Mesendoderm (in vitro differentiated cells): Measurements from ENCODE around the gene EML5.
"Not testable (repeated sequence)": the region's sequence is repeated elsewhere in the genome, so short reads cannot be mapped to it uniquely, and the experiment has no call there.

ENCODE experiments used
- DNase-seq: peaks from one replicate; pipeline ENCODE4 v3.0.0; 2013
- H2AK5ac ChIP-seq: 2 replicates; pipeline ENCODE4 v1.6.1; 2013; ENCODE audit warnings: low read length, inconsistent platforms
- H2BK120ac ChIP-seq: 2 replicates; pipeline ENCODE4 v1.6.1; 2013; ENCODE audit warnings: low read depth, mild to moderate bottlenecking, low read length, moderate library complexity, mixed read lengths
- H2BK15ac ChIP-seq: replicated peaks from 2 replicates; pipeline ENCODE4 v1.6.1; 2013; ENCODE audit warnings: low read depth, mild to moderate bottlenecking, moderate library complexity
- H2BK5ac ChIP-seq: 2 replicates; pipeline ENCODE4 v1.6.1; 2013; ENCODE audit warnings: low read length, inconsistent platforms
- H3K18ac ChIP-seq: 2 replicates; pipeline ENCODE4 v1.6.1; 2013; ENCODE audit warnings: mild to moderate bottlenecking, low read length, mixed read lengths
- H3K23ac ChIP-seq: one replicate; pipeline ENCODE4 v1.6.1; 2013; ENCODE audit warnings: low read length
- H3K27ac ChIP-seq: 2 replicates; pipeline ENCODE4 v1.5.1; 2013; ENCODE audit warnings: low read depth, mild to moderate bottlenecking, inconsistent platforms, low read length, moderate library complexity
- H3K27me3 ChIP-seq: 2 replicates; pipeline ENCODE4 v1.6.1; 2013; ENCODE audit warnings: low read length, control low read depth, mild to moderate bottlenecking, inconsistent platforms; ENCODE audit not compliant: insufficient read depth, poor library complexity
- H3K36me3 ChIP-seq: 2 replicates; pipeline ENCODE4 v1.6.1; 2013; ENCODE audit warnings: low read length, inconsistent platforms; ENCODE audit not compliant: control insufficient read depth, insufficient read depth
- H3K4ac ChIP-seq: one replicate; pipeline ENCODE4 v1.6.1; 2013; ENCODE audit warnings: low read depth, mild to moderate bottlenecking, low read length, moderate library complexity
- H3K4me1 ChIP-seq: 2 replicates; pipeline ENCODE4 v1.6.1; 2013; ENCODE audit warnings: low read depth, low read length, inconsistent platforms; ENCODE audit not compliant: control insufficient read depth
- H3K4me2 ChIP-seq: 2 replicates; pipeline ENCODE4 v1.6.1; 2013; ENCODE audit warnings: low read length
- H3K4me3 ChIP-seq: 2 replicates; pipeline ENCODE4 v1.5.1; 2013; ENCODE audit warnings: mild to moderate bottlenecking, low read length
- H3K56ac ChIP-seq: one replicate; pipeline ENCODE4 v1.6.1; 2013; ENCODE audit warnings: low read length
- H3K79me1 ChIP-seq: 2 replicates; pipeline ENCODE4 v1.6.1; 2013; ENCODE audit warnings: low read length, inconsistent platforms
- H3K79me2 ChIP-seq: 2 replicates; pipeline ENCODE4 v1.6.1; 2013; ENCODE audit warnings: mild to moderate bottlenecking, low read length; ENCODE audit not compliant: control insufficient read depth, insufficient read depth
- H3K9ac ChIP-seq: 2 replicates; pipeline ENCODE4 v1.6.1; 2013; ENCODE audit warnings: low read length, inconsistent platforms
- H4K5ac ChIP-seq: one replicate; pipeline ENCODE4 v1.6.1; 2013; ENCODE audit warnings: low read length
- H4K8ac ChIP-seq: one replicate; pipeline ENCODE4 v1.6.1; 2013; ENCODE audit warnings: low read depth, mild to moderate bottlenecking, control low read depth, low read length, moderate library complexity
- WGBS: extraction: QIAGEN DNeasy Blood & Tissue Kit; methylation state at CpG from one replicate; pipeline ENCODE4 v1.1.7; 2013; ENCODE audit warnings: low lambda C conversion rate, missing lambda C conversion rate; ENCODE audit not compliant: insufficient coverage; ENCODE audit errors: extremely low coverage; 5-methylcytosine and 5-hydroxymethylcytosine counted together

The EML5 gene

DNA sequence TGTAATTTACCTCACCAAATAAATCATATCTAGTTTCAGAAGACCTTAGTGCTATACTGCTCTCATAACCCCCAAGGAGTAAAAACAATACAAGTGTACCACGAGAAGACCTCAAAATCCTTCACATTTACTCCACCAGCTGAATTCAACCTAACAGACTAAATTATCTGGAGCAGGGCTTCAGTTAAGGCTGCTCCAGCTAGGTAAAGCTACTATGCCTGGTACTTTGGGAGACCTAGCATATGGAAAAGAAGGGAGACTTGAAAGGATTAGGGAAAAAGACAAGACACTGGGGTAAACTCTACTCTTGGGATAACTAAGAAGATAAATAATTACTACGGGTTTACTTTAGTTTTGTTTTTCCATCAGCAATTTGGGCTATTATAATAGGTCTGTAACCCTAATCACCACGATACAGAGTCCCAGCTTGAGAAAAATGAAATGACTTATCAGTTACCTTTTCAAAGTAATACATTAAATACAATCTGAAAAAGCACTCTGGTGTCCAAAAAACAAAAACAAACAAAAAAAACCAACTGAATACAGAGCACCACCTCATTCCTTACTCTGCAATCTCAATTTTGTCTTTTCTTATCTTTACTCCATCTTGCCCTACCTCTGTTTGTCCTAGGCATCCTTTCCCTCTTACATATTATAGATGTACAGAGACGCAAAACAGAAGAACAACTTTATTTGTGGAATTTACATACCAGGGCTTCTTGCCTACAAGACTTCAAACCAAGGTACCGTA lies 2.1 kb downstream of the EML5 start:
- Histone ChIP-seq H3K4me3 (no peak overlapping the region), H3K79me1 (no peaks in the 10 kb centered on the region), H3K18ac (no peak overlapping the region), H2BK5ac (no peak overlapping the region), H2BK120ac (no peak overlapping the region), H2BK15ac (no peak overlapping the region), H3K56ac (no peak overlapping the region), H3K4ac (no peak overlapping the region), H4K5ac (no peak overlapping the region), H4K8ac (no peak overlapping the region), H3K4me1 (no peaks in the 10 kb centered on the region), H3K23ac (no peak overlapping the region), H3K79me2 (no peaks in the 10 kb centered on the region), H3K27me3 (peaks cover 16% of the 10 kb centered on the region), H3K4me2 (no peak overlapping the region), H3K27ac (no peak overlapping the region), H3K36me3 (no peaks in the 10 kb centered on the region), H2AK5ac (no peak overlapping the region), H3K9ac (no peak overlapping the region)
- no CpG with 5 or more reads among the region's 5 CpGs for WGBS
- DNase-seq = no peak

DNA sequence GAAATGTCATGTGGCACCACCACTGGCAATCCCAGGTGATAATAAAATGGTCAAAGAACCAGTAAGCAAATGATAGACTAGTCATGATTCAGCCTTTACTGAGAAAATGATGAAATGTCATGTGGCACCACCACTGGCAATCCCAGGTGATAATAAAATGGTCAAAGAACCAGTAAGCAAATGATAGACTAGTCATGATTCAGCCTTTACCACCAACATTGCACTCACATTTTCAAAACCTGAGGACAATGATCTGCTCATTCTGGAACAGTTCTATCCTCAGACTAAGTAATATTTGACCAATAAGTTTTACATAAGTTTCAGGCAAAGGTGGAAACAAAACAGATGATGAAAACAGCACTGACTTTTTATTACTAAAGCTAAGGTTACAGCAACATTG lies 3.2 kb downstream of the EML5 start:
- H3K27me3 ChIP-seq = peaks cover 16% of the 10 kb centered on the region
- not testable (repeated sequence) for H3K56ac ChIP-seq, H2AK5ac ChIP-seq, H3K79me2 ChIP-seq, H3K36me3 ChIP-seq, H2BK120ac ChIP-seq, DNase-seq, H2BK15ac ChIP-seq, H3K79me1 ChIP-seq, H3K18ac ChIP-seq, H3K9ac ChIP-seq, H3K23ac ChIP-seq, H4K8ac ChIP-seq, H3K4me1 ChIP-seq, H3K4me3 ChIP-seq, H3K4me2 ChIP-seq, H4K5ac ChIP-seq, H2BK5ac ChIP-seq, H3K27ac ChIP-seq, H3K4ac ChIP-seq

DNA sequence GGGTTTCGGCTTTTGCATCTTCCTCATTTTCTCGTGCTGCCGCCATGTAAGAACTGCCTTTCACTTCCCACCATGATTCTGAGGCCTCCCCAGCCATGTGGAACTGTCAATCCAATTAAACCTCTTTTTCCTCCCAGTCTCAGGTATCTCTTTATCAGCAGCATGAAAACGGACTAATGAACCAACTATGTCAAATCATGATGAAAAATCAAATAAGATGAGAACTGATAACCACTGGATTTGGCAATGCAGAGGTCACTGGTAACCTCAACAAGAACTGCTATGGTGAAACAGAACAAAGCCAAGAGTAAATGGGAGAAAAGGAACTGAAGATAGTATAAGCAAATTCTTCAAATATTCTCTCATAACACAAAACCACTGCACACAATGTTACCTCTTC lies 6.0 kb downstream of the EML5 start:
- Histone ChIP-seq H4K5ac (no peak overlapping the region), H3K27ac (no peak overlapping the region), H3K79me1 (no peaks in the 10 kb centered on the region), H4K8ac (no peak overlapping the region), H3K4me1 (no peaks in the 10 kb centered on the region), H3K4ac (no peak overlapping the region), H3K56ac (no peak overlapping the region), H3K36me3 (no peaks in the 10 kb centered on the region), H2BK5ac (no peak overlapping the region), H2BK15ac (no peak overlapping the region), H3K27me3 (peaks cover 11% of the 10 kb centered on the region), H2BK120ac (no peak overlapping the region), H3K9ac (no peak overlapping the region), H3K4me2 (no peak overlapping the region), H3K79me2 (no peaks in the 10 kb centered on the region), H3K4me3 (no peak overlapping the region), H3K23ac (no peak overlapping the region), H2AK5ac (no peak overlapping the region), H3K18ac (no peak overlapping the region)
- DNase-seq = no peak
- WGBS = no CpG with 5 or more reads among the region's 4 CpGs

DNA sequence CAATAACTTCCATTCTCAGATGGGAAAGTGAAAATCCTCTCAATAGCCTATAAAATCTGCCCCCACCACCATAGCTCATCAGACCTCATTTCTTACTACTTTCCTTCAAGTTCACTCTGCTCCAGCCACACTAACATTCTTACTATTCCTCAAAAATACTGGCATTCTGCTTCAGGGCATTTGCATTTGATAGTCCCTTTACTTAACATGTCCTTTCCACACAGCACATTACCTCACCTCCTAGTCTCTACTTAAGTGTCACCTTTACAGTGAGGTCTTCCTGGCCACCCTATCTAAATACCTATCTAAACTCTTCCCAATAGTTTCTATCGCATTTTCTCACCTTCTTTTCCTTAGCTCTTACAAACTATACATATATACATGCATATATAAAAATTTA lies 6.8 kb downstream of the EML5 start:
- H3K79me1 ChIP-seq = no peaks in the 10 kb centered on the region
- H3K27ac ChIP-seq = no peak overlapping the region
- H2BK5ac ChIP-seq = no peak overlapping the region
- no peak overlapping the region for H3K4me3 ChIP-seq
- H2AK5ac ChIP-seq = no peak overlapping the region
- no peaks in the 10 kb centered on the region for H3K4me1 ChIP-seq
- H3K56ac ChIP-seq = no peak overlapping the region
- H3K23ac ChIP-seq = no peak overlapping the region
- no CpG with 5 or more reads among the region's 1 CpG for WGBS
- no peak overlapping the region for H2BK120ac ChIP-seq
- H3K18ac ChIP-seq = no peak overlapping the region
- H3K27me3 ChIP-seq = peaks cover 4% of the 10 kb centered on the region
- no peaks in the 10 kb centered on the region for H3K79me2 ChIP-seq
- H2BK15ac ChIP-seq = no peak overlapping the region
- no peaks in the 10 kb centered on the region for H3K36me3 ChIP-seq
- H3K4ac ChIP-seq = no peak overlapping the region
- no peak overlapping the region for H4K5ac ChIP-seq
- H3K4me2 ChIP-seq = no peak overlapping the region
- no peak for DNase-seq
- H3K9ac ChIP-seq = no peak overlapping the region
- no peak overlapping the region for H4K8ac ChIP-seq

DNA sequence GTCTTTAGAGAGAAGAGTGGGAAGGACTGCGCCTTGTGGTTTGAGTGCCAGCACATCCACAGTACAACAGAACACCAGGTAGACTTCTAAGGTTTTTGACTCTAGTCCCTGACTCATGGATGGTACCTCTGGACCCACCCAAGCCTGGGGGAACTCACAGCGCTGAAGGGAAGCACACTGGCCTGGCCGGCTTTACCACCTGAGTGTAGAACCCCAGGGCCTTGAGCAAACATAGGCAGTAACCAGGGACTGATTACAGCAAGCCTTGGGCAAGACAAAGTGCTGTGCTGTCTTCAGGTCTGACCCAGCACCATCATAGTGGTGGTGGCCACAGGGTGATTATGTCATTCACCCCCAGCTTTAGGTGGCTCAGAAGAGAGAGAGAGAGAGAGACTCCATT lies 17.2 kb downstream of the EML5 start:
- no peaks in the 10 kb centered on the region for H3K27me3 ChIP-seq
- no peak overlapping the region for H3K56ac ChIP-seq
- H2BK120ac ChIP-seq = no peak overlapping the region
- no peak overlapping the region for H3K4ac ChIP-seq
- no peak overlapping the region for H2AK5ac ChIP-seq
- H3K9ac ChIP-seq = no peak overlapping the region
- no peaks in the 10 kb centered on the region for H3K79me2 ChIP-seq
- H3K4me1 ChIP-seq = no peaks in the 10 kb centered on the region
- H3K4me2 ChIP-seq = no peak overlapping the region
- no peak overlapping the region for H2BK15ac ChIP-seq
- H4K8ac ChIP-seq = no peak overlapping the region
- H3K79me1 ChIP-seq = no peaks in the 10 kb centered on the region
- no CpG with 5 or more reads among the region's 3 CpGs for WGBS
- H3K27ac ChIP-seq = no peak overlapping the region
- no peak overlapping the region for H3K4me3 ChIP-seq
- H4K5ac ChIP-seq = no peak overlapping the region
- H3K36me3 ChIP-seq = no peaks in the 10 kb centered on the region
- H3K23ac ChIP-seq = no peak overlapping the region
- no peak overlapping the region for H2BK5ac ChIP-seq
- no peak overlapping the region for H3K18ac ChIP-seq
- DNase-seq = no peak

DNA sequence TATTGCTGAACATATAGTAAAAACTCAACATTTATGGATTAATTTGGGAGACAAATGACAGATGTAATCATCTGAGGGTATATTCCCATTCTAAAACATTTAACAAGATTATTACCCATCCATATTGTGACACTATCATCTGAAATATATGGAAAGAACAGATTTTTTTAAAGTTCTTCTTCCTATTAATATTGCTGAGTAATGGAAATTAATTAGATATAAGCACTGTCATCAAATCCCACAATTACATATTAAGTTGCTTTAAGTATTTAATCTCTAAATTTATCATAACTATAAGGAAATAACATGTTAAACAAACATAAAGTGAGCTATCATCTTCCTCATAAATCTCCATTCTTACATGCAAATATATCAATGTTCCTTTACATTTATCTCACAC lies 22.0 kb downstream of the EML5 start:
- Histone ChIP-seq H3K23ac (no peak overlapping the region), H2AK5ac (no peak overlapping the region), H3K4me3 (no peak overlapping the region), H2BK15ac (no peak overlapping the region), H3K56ac (no peak overlapping the region), H4K5ac (no peak overlapping the region), H3K79me1 (no peaks in the 10 kb centered on the region), H3K4me2 (no peak overlapping the region), H3K27ac (no peak overlapping the region), H2BK5ac (no peak overlapping the region), H2BK120ac (no peak overlapping the region), H4K8ac (no peak overlapping the region), H3K79me2 (no peaks in the 10 kb centered on the region), H3K4ac (no peak overlapping the region), H3K36me3 (no peaks in the 10 kb centered on the region), H3K9ac (no peak overlapping the region), H3K4me1 (no peaks in the 10 kb centered on the region), H3K27me3 (no peaks in the 10 kb centered on the region), H3K18ac (no peak overlapping the region)
- DNase-seq = no peak
